HepG2 (cell line): ENCODE data around the gene GPR37. TPM values are rescaled to one million over a fixed set of nuclear protein-coding genes. Genes with fewer than 3 reads are reported as not detected.

Source experiments
- ATAC-seq: fragments of 200-7000 bp; cut with Tn5 transposase; 3 replicates; pipeline ENCODE4 v1.9.1; 2020; ENCODE audit warnings: mild to moderate bottlenecking, moderate library complexity
- BruUV-seq: library from RNA; stranded (reverse); fragments of 400-500 nt; replicated peaks from 2 replicates; lab custom pipeline; 2021; lab: Mats Ljungman, UMichigan
- CTCF ChIA-PET: fragments of 300-600 bp; formaldehyde crosslinking; extraction: SDS; loops from one replicate; lab custom pipeline; 2021; ENCODE audit warnings: low total read pairs, inconsistent platforms, low intra/inter-chr PET ratio; lab: Yijun Ruan, JAX
- POLR2A ChIA-PET: fragments of 350-600 bp; sonication (Branson Sonifier 250); formaldehyde crosslinking; loops from one replicate; lab custom pipeline; 2020; ENCODE audit warnings: antibody characterized with exemption, inconsistent platforms; lab: Yijun Ruan, JAX
- DNase-seq: peaks from one replicate; pipeline ENCODE4 v3.0.0-alpha.2; 2015; ENCODE audit warnings: low spot score
- FAIRE-seq: peaks from 3 replicates; lab custom pipeline; 2011; peaks lifted over from hg19 to GRCh38; lab: Jason Lieb, UNC
- H2AFZ ChIP-seq: one replicate; pipeline ENCODE4 v1.6.1; 2011; ENCODE audit warnings: low read length, inconsistent platforms
- H3K27ac ChIP-seq: fragments of 300-600 bp; 3 replicates; pipeline ENCODE4 v1.8.0; 2011; ENCODE audit warnings: mixed run types, mild to moderate bottlenecking, mixed read lengths, low read length, inconsistent platforms; ENCODE audit not compliant: insufficient read depth; ENCODE audit errors: extremely low read length
- H3K27me3 ChIP-seq, 2 experiments: fragments of 200-600 bp in 1 of 2; 2 replicates in 1 of 2; 3 replicates in 1 of 2; pipeline versions ENCODE4 v1.6.0 to v1.8.0; 2011; ENCODE audit warnings: low read length in 2 of 2, mild to moderate bottlenecking in 2 of 2, moderate library complexity in 2 of 2, inconsistent platforms in 1 of 2; ENCODE audit not compliant: insufficient read depth in 2 of 2, control insufficient read depth in 1 of 2
- H3K36me3 ChIP-seq, 2 experiments: fragments of 200-600 bp in 1 of 2; replicated peaks in 1 of 2; 2 replicates in 1 of 2; 3 replicates in 1 of 2; pipeline versions ENCODE4 v1.5.1 to v1.8.0; 2011; ENCODE audit warnings: low read length in 2 of 2, inconsistent platforms in 1 of 2; ENCODE audit not compliant: insufficient read depth in 2 of 2, control insufficient read depth in 1 of 2
- H3K4me1 ChIP-seq: 2 replicates; pipeline ENCODE4 v1.5.1; 2012; ENCODE audit warnings: low read length, inconsistent platforms; ENCODE audit not compliant: insufficient read depth
- H3K4me2 ChIP-seq: 2 replicates; pipeline ENCODE4 v1.6.0; 2011; ENCODE audit warnings: low read depth, low read length, inconsistent platforms
- H3K4me3 ChIP-seq, 3 experiments: fragments of 200-600 bp in 1 of 3; sonication (generic), shearing (Covaris generic) in 1 of 3; replicated peaks in 1 of 3; 2 replicates each; pipeline ENCODE4 v1.5.1; 2011 to 2016; ENCODE audit warnings: low read length in 3 of 3, inconsistent platforms in 2 of 3, low read depth in 2 of 3, mild to moderate bottlenecking in 2 of 3, control low read depth in 1 of 3, mixed read lengths in 1 of 3; ENCODE audit not compliant: insufficient read depth in 1 of 3
- H3K79me2 ChIP-seq: one replicate; pipeline ENCODE4 v1.6.1; 2011; ENCODE audit warnings: low read length, inconsistent platforms; ENCODE audit not compliant: insufficient read depth
- H3K9ac ChIP-seq: 2 replicates; pipeline ENCODE4 v1.6.0; 2011; ENCODE audit warnings: mild to moderate bottlenecking, low read depth, low read length, inconsistent platforms; ENCODE audit not compliant: insufficient read depth
- H3K9me3 ChIP-seq: 2 replicates; pipeline ENCODE4 v1.5.1; 2012; ENCODE audit warnings: mild to moderate bottlenecking, low read length
- H4K20me1 ChIP-seq: 2 replicates; pipeline ENCODE4 v1.6.0; 2011; ENCODE audit warnings: inconsistent platforms, mild to moderate bottlenecking, low read length, moderate library complexity; ENCODE audit not compliant: insufficient read depth
- HNF1B ChIP-seq: sonication (generic); formaldehyde crosslinking; IDR thresholded peaks from 2 replicates; pipeline ENCODE4 v1.5.1; 2020; ENCODE audit warnings: mild to moderate bottlenecking, moderate library complexity, missing genetic modification reagents
- KLF12 ChIP-seq: sonication (generic); formaldehyde crosslinking; IDR thresholded peaks from 2 replicates; pipeline ENCODE4 v1.4.0; 2020; ENCODE audit warnings: missing genetic modification reagents, borderline replicate concordance
- KLF13 ChIP-seq: sonication (generic); formaldehyde crosslinking; IDR thresholded peaks from 2 replicates; pipeline ENCODE4 v1.4.0; 2020; ENCODE audit warnings: mild to moderate bottlenecking, missing genetic modification reagents
- MAFF ChIP-seq: IDR thresholded peaks from 2 replicates; pipeline ENCODE4 v1.6.1; 2011; ENCODE audit warnings: low read depth, low read length, improper control_type of control experiment
- MAFK ChIP-seq, 2 experiments: IDR thresholded peaks in 1 of 2; conservative IDR thresholded peaks in 1 of 2; 2 replicates each; pipeline ENCODE4 v1.6.1; 2011; ENCODE audit warnings: improper control_type of control experiment in 2 of 2, low read length in 2 of 2
- PHF5A ChIP-seq: IDR thresholded peaks from one replicate; pipeline ENCODE4 v1.6.1; 2018; ENCODE audit warnings: low read depth, missing genetic modification reagents; ENCODE audit not compliant: unreplicated experiment
- ZBTB8A ChIP-seq: sonication (generic); formaldehyde crosslinking; IDR thresholded peaks from 2 replicates; pipeline ENCODE4 v1.4.0; 2020; ENCODE audit warnings: mild to moderate bottlenecking, low read depth, missing genetic modification reagents, borderline replicate concordance
- ZKSCAN8 ChIP-seq: IDR thresholded peaks from 2 replicates; pipeline ENCODE4 v1.6.1; 2016; ENCODE audit warnings: borderline replicate concordance, missing genetic modification reagents, missing compliant biosample characterization
- ZNF207 ChIP-seq: fragments of 450-650 bp; IDR thresholded peaks from 2 replicates; pipeline ENCODE4 v1.6.1; 2016; ENCODE audit warnings: antibody characterized with exemption, borderline replicate concordance
- ZNF256 ChIP-seq: sonication (generic); formaldehyde crosslinking; conservative IDR thresholded peaks from 2 replicates; pipeline ENCODE4 v1.4.0; 2020; ENCODE audit warnings: missing genetic modification reagents
- ZNF781 ChIP-seq: sonication (generic); formaldehyde crosslinking; IDR thresholded peaks from 2 replicates; pipeline ENCODE4 v1.5.1; 2020; ENCODE audit warnings: borderline replicate concordance, mild to moderate bottlenecking, missing genetic modification reagents; ENCODE audit errors: not compliant biosample characterization
- WGBS: methylation state at CpG from one replicate; pipeline ENCODE4 v1.1.6; 2017; ENCODE audit warnings: low lambda C conversion rate; 5-methylcytosine and 5-hydroxymethylcytosine counted together
- in situ Hi-C: cut with HindIII; loops from 2 replicates; pipeline ENCODE4 v1.10.0; 2017; ENCODE audit warnings: low pct_unique_long_range_greater_than_20kb; ENCODE audit not compliant: extremely low pct_ligation_motif_present
- intact Hi-C: fragments of 100-400 bp; cut with micrococcal nuclease; formaldehyde crosslinking; loops from one replicate; pipeline ENCODE4 v1.10.0; 2022; ENCODE audit not compliant: unreplicated experiment
- polyA plus RNA-seq, 8 experiments: library from polyadenylated mRNA; depleted of rRNA in 3 of 8; stranded (reverse) in 7 of 8; unstranded in 1 of 8; fragments of >200 nt; fragmentation: Illumina TruSeq in 4 of 8; extraction: Trizol in 4 of 8; gene quantifications; 2 replicates each; pipeline versions ENCODE4 v1.2.1 to v1.2.3, GENCODE V29; 2011 to 2016; ENCODE audit warnings: low read depth in 4 of 8, missing spikeins in 1 of 8, mixed read lengths in 1 of 8; ENCODE audit not compliant: insufficient read depth in 1 of 8
- total RNA-seq, 5 experiments: library from RNA; depleted of rRNA; stranded (reverse); fragments of >200 nt; fragmentation: Illumina TruSeq; extraction: Trizol; gene quantifications; 2 replicates each; pipeline ENCODE4 v1.2.3, GENCODE V29; 2016; ENCODE audit warnings: low read depth in 1 of 5

The GPR37 gene
- total and polyA plus RNA-seq, 2 of the 13 experiments (the other 11 are each of a cell fraction or from before 2014, with no cell fraction given) = not detected

- Histone ChIP-seq H3K9ac (no peak overlapping the region), H3K27me3 (no peaks in the 10 kb centered on the region), H3K9me3 (peaks cover 5% of the 10 kb centered on the region; the same call in 1 of the 2 replicates), H2AFZ (no peak overlapping the region), H3K4me2 (no peak overlapping the region), H4K20me1 (no peaks in the 10 kb centered on the region), H3K4me3 (no peak overlapping the region), H3K27ac (no peak overlapping the region), H3K4me1 (peaks cover 6% of the 10 kb centered on the region), H3K36me3 (no peaks in the 10 kb centered on the region), H3K79me2 (no peaks in the 10 kb centered on the region)
- 0% methylated on average over 1 of the region's 1 CpG for WGBS
- POLR2A ChIA-PET = no interaction called here
- CTCF ChIA-PET = no interaction called here
- ATAC-seq (no peak), DNase-seq (no peak), FAIRE-seq (no peak)
- intact Hi-C loops = no loop called here
- no TSS peak for BruUV-seq
- TF ChIP-seq MAFF = peak; percentile 88
- TF ChIP-seq MAFK (conservative IDR thresholded peaks at IDR 0.05 in 1 of 2, IDR thresholded peaks at IDR 0.05 in 1 of 2; ENCODE audit: low read length in 2 of 2) = peak; percentile 69 to 92
- no peak for TF ChIP-seq ZNF781 (CRISPR knock-in tag)
- no peak for TF ChIP-seq ZBTB8A (CRISPR knock-in tag)
- in situ Hi-C loops = no loop called here
Measured at GRCh38 chr7:124769136-124769535, 3.5 kb upstream of the GPR37 start.

- in situ Hi-C loops = no loop called here
- Histone ChIP-seq H3K4me1 (peaks cover 9% of the 10 kb centered on the region), H3K79me2 (no peaks in the 10 kb centered on the region), H3K4me2 (no peak overlapping the region), H3K27ac (no peak overlapping the region), H3K27me3 (no peaks in the 10 kb centered on the region), H3K9me3 (peaks cover 11% of the 10 kb centered on the region), H3K4me3 (no peak overlapping the region), H3K36me3 (no peaks in the 10 kb centered on the region), H3K9ac (no peak overlapping the region), H2AFZ (no peak overlapping the region), H4K20me1 (no peaks in the 10 kb centered on the region)
- CTCF ChIA-PET = no interaction called here
- DNase-seq (no peak), FAIRE-seq (no peak), ATAC-seq (no peak)
- 0% methylated on average over 1 of the region's 1 CpG for whole genome bisulfite sequencing
- BruUV-seq = no TSS peak
- TF ChIP-seq ZKSCAN8 (CRISPR knock-in tag) (no peak), HNF1B (CRISPR knock-in tag) (no peak), KLF13 (CRISPR knock-in tag) (no peak), ZNF207 (no peak), PHF5A (CRISPR knock-in tag) (no peak), KLF12 (no peak), ZNF256 (no peak)
- POLR2A ChIA-PET = no interaction called here
- intact Hi-C loops = no loop called here
Measured at GRCh38 chr7:124768525-124768924, 2.9 kb upstream of the GPR37 start.
